Panc1 (cell line): ENCODE results near the gene QKI. TPM values are rescaled to one million over a fixed set of nuclear protein-coding genes. Genes with fewer than 3 reads are reported as not detected.

Experiments used
- ATAC-seq: fragments of 200-7000 bp; cut with Tn5 transposase; 2 replicates; pipeline ENCODE4 v1.9.1; 2020; ENCODE audit warnings: mild to moderate bottlenecking, moderate library complexity
- BruUV-seq: library from RNA; stranded (reverse); fragments of 400-500 nt; replicated peaks from 2 replicates; lab custom pipeline; 2021; lab: Mats Ljungman, UMichigan
- CTCF ChIA-PET: fragments of 300-600 bp; sonication (Branson Sonifier 250); formaldehyde crosslinking; loops from one replicate; lab custom pipeline; 2022; ENCODE audit warnings: antibody characterized with exemption; lab: Charles Lee
- POLR2A ChIA-PET: fragments of 300-600 bp; sonication (Branson Sonifier 250); formaldehyde crosslinking; loops from one replicate; lab custom pipeline; 2022; ENCODE audit warnings: antibody characterized with exemption; lab: Charles Lee
- DNase-seq: peaks from one replicate; pipeline ENCODE4 v3.0.0-alpha.2; 2010; ENCODE audit warnings: low read depth, low spot score
- H3K27ac ChIP-seq: 2 replicates; pipeline ENCODE4 v1.5.1; 2011; ENCODE audit warnings: mild to moderate bottlenecking, low read length, inconsistent platforms
- H3K27me3 ChIP-seq: fragments of 200-500 bp; sonication (Bioruptor generic); 2 replicates; pipeline ENCODE4 v1.6.0; 2014; ENCODE audit warnings: low read length, inconsistent platforms; ENCODE audit not compliant: control insufficient read depth, insufficient read depth
- H3K36me3 ChIP-seq: fragments of 200-500 bp; sonication (Bioruptor generic); 2 replicates; pipeline ENCODE4 v1.5.1; 2014; ENCODE audit warnings: inconsistent platforms, mild to moderate bottlenecking, low read length, moderate library complexity; ENCODE audit not compliant: control insufficient read depth, insufficient read depth
- H3K4me1 ChIP-seq: 2 replicates; pipeline ENCODE4 v1.5.1; 2011; ENCODE audit warnings: inconsistent platforms, mild to moderate bottlenecking, low read length, moderate library complexity; ENCODE audit not compliant: control insufficient read depth, insufficient read depth
- H3K4me3 ChIP-seq, 2 experiments: 2 replicates each; pipeline ENCODE4 v1.5.1; 2011 to 2012; ENCODE audit warnings: low read depth in 2 of 2, low read length in 2 of 2, mild to moderate bottlenecking in 2 of 2, inconsistent platforms in 1 of 2, moderate library complexity in 1 of 2
- H3K9me3 ChIP-seq: fragments of 200-500 bp; sonication (Bioruptor generic); 2 replicates; pipeline ENCODE4 v1.5.1; 2014; ENCODE audit warnings: low read depth, mild to moderate bottlenecking, inconsistent platforms, low read length, moderate library complexity; ENCODE audit not compliant: control insufficient read depth, insufficient read depth
- POLR2AphosphoS5 ChIP-seq: IDR thresholded peaks from 2 replicates; pipeline ENCODE4 v1.6.1; 2012; ENCODE audit warnings: mild to moderate bottlenecking, low read depth, low read length, moderate library complexity
- SIN3A ChIP-seq: IDR thresholded peaks from 2 replicates; pipeline ENCODE4 v1.6.1; 2012; ENCODE audit warnings: low read depth, mild to moderate bottlenecking, low read length, moderate library complexity, borderline replicate concordance; ENCODE audit not compliant: insufficient read depth
- TCF7L2 ChIP-seq: IDR thresholded peaks from 2 replicates; pipeline ENCODE4 v1.6.1; 2011; ENCODE audit warnings: mild to moderate bottlenecking, low read depth, low read length, inconsistent platforms
- in situ Hi-C: cut with HindIII; loops from 2 replicates; pipeline ENCODE4 v1.10.0; 2016; ENCODE audit warnings: low sequenced_read_pairs, low pct_unique_long_range_greater_than_20kb
- intact Hi-C: fragments of 100-400 bp; cut with micrococcal nuclease; formaldehyde crosslinking; loops from one replicate; pipeline ENCODE4 v1.10.0; 2022; ENCODE audit not compliant: unreplicated experiment
- total RNA-seq: library from RNA; stranded (reverse); gene quantifications from one replicate; pipeline ENCODE4 v1.2.1, GENCODE V29; 2021; ENCODE audit not compliant: unreplicated experiment
- TF ChIP-seq, protein P1 (sequence below), 2 experiments: IDR thresholded peaks; 2 replicates each; pipeline ENCODE4 v1.6.1; 2011 to 2012; ENCODE audit warnings: low read depth in 2 of 2, control low read depth in 1 of 2, low read length in 1 of 2, mild to moderate bottlenecking in 1 of 2, moderate library complexity in 1 of 2; ENCODE audit not compliant: insufficient read depth in 1 of 2
- TF ChIP-seq, protein P2 (sequence below): fragments of 450-650 bp; IDR thresholded peaks from 2 replicates; pipeline ENCODE4 v1.5.1; 2017; ENCODE audit warnings: mild to moderate bottlenecking

QKI gene
- total RNA-seq, 1 experiment from 2014 or later = 176 TPM

DNA sequence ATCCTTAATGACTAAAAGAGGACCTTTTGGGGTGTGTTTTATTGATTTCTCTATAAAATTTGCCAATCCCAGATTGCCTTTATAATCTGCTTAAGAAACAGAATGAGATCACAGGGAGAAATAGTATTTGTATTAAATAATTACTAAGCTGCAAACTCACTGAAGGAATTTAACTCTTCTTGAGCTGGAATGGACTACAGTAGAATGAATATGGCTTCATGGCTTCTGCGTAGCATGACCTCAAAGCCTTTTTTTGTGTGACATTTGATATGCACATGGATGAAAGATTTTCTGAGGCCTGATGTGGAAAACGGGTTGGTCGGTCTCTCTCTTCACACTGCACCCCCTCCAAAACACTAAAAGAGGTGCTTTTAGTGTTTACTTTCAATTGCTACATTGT lies 115.9 kb downstream of the QKI start:
- no peak overlapping the region for H3K4me3 ChIP-seq
- no peaks in the 10 kb centered on the region for H3K27me3 ChIP-seq
- TF ChIP-seq SIN3A = no peak
- no peak for TF ChIP-seq TCF7L2
- TF ChIP-seq, protein P1, sequence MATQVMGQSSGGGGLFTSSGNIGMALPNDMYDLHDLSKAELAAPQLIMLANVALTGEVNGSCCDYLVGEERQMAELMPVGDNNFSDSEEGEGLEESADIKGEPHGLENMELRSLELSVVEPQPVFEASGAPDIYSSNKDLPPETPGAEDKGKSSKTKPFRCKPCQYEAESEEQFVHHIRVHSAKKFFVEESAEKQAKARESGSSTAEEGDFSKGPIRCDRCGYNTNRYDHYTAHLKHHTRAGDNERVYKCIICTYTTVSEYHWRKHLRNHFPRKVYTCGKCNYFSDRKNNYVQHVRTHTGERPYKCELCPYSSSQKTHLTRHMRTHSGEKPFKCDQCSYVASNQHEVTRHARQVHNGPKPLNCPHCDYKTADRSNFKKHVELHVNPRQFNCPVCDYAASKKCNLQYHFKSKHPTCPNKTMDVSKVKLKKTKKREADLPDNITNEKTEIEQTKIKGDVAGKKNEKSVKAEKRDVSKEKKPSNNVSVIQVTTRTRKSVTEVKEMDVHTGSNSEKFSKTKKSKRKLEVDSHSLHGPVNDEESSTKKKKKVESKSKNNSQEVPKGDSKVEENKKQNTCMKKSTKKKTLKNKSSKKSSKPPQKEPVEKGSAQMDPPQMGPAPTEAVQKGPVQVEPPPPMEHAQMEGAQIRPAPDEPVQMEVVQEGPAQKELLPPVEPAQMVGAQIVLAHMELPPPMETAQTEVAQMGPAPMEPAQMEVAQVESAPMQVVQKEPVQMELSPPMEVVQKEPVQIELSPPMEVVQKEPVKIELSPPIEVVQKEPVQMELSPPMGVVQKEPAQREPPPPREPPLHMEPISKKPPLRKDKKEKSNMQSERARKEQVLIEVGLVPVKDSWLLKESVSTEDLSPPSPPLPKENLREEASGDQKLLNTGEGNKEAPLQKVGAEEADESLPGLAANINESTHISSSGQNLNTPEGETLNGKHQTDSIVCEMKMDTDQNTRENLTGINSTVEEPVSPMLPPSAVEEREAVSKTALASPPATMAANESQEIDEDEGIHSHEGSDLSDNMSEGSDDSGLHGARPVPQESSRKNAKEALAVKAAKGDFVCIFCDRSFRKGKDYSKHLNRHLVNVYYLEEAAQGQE (IDR thresholded peaks at IDR 0.05; ENCODE audit: insufficient read depth in 1 of 2, low read depth in 2 of 2, low read length in 1 of 2) = no peak
- no peak for TF ChIP-seq POLR2AphosphoS5
- TF ChIP-seq, protein P2, sequence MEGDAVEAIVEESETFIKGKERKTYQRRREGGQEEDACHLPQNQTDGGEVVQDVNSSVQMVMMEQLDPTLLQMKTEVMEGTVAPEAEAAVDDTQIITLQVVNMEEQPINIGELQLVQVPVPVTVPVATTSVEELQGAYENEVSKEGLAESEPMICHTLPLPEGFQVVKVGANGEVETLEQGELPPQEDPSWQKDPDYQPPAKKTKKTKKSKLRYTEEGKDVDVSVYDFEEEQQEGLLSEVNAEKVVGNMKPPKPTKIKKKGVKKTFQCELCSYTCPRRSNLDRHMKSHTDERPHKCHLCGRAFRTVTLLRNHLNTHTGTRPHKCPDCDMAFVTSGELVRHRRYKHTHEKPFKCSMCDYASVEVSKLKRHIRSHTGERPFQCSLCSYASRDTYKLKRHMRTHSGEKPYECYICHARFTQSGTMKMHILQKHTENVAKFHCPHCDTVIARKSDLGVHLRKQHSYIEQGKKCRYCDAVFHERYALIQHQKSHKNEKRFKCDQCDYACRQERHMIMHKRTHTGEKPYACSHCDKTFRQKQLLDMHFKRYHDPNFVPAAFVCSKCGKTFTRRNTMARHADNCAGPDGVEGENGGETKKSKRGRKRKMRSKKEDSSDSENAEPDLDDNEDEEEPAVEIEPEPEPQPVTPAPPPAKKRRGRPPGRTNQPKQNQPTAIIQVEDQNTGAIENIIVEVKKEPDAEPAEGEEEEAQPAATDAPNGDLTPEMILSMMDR = no peak
- H3K4me1 ChIP-seq = peaks cover 42% of the 10 kb centered on the region
- POLR2A ChIA-PET = no interaction called here
- intact Hi-C loops (no loop called here), in situ Hi-C loops (no loop called here)
- CTCF ChIA-PET = no interaction called here
- H3K27ac ChIP-seq = no peak overlapping the region
- H3K36me3 ChIP-seq = no peaks in the 10 kb centered on the region; the same call in 1 of the 2 replicates
- ATAC-seq (no peak), DNase-seq (no peak)
- no peaks in the 10 kb centered on the region for H3K9me3 ChIP-seq
- no TSS peak for BruUV-seq

DNA sequence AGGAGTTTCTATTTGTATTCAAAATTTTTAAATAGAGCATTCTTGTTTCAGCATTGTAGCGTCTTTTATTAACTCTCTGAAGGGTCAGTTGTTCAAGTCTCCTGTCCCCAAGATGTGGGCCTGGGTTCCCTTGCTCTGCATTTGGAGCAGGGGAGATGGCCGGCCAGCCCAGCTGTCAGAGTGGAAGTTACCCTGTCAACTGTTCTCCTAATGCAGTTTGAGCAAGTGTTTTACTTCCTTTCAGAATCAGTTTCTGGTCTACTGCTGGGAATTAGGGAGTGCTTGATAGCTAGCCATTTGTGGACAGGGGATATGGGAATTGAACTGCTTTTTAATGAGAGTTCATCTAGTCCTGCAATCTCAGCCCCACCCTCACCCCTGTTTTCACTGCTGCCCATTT lies 116.6 kb downstream of the QKI start:
- TF ChIP-seq TCF7L2 (no peak), POLR2AphosphoS5 (no peak), SIN3A (no peak)
- TF ChIP-seq, protein P2 = no peak
- TF ChIP-seq, protein P1 (IDR thresholded peaks at IDR 0.05; ENCODE audit: insufficient read depth in 1 of 2, low read depth in 2 of 2, low read length in 1 of 2) = no peak
- peaks cover 42% of the 10 kb centered on the region for H3K4me1 ChIP-seq
- ATAC-seq (no peak), DNase-seq (no peak)
- BruUV-seq = no TSS peak
- no peaks in the 10 kb centered on the region for H3K9me3 ChIP-seq
- ChIA-PET POLR2A (no interaction called here), CTCF (no interaction called here)
- H3K4me3 ChIP-seq = no peak overlapping the region
- H3K36me3 ChIP-seq = peaks cover 2% of the 10 kb centered on the region; the same call in 1 of the 2 replicates
- intact Hi-C loops = no loop called here
- H3K27ac ChIP-seq = no peak overlapping the region
- in situ Hi-C loops = no loop called here
- H3K27me3 ChIP-seq = no peaks in the 10 kb centered on the region
